GM21576 (cell line): ENCODE measurements around the gene VAV1.
"Not testable (repeated sequence)": the region's sequence is repeated elsewhere in the genome, so short reads cannot be mapped to it uniquely, and the experiment has no call there.

Source experiments
- ATAC-seq: cut with Tn5 transposase; IDR thresholded peaks from one replicate; pipeline ENCODE4 v1.9.1; 2021; ENCODE audit warnings: mild to moderate bottlenecking, moderate library complexity; ENCODE audit not compliant: unreplicated experiment

VAV1 gene

DNA sequence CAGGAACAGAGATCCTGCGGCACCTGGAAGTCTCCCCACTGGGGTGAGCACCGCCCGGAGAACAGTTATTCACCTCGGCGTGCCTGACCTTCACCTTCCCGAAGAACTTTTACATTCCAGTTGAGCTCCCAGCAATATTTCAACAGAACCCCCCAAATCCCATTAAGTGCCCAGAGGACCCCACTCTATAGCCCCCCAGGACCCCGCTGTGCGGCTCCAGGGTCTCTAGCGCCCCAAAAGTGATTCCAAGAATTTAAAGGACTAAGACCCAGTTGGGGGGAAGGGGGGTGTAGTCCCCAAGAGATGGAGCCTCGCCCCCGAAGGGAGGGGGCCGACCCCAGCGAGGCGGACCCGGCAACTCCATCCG is 35.6 kb upstream of the VAV1 start:
- no peak for ATAC-seq

DNA sequence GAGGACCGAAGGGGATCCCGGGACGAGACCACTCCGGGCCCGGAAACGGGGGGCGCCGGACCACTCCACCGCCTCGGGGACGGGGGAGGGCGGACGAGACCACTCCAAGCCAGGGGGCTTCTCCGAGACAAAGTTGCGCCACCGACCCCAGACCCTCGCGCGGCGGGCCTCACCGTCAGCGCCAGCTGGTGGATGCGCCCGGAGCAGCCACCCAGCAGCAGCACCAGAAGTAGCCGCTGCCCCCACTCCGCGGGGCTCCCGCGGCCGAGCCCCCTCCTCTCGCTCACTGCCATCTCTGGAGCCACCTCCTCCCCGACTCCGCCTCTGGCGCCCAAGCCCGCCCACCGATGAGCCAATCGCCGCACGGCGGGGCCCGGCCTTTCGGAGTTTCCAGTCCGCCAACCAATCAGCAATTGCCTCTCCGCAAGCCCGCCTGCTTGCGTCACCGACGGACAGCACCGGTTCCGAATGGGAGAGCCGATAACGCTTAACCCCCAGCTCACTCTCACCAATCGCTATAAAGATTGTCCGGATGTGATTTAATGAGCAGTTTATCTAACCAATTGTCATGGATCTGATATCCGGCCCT is 35.1 kb upstream of the VAV1 start, which contains the start of gene GPR108:
GPR108 (minus strand) TSS at position 297 of the 589 bp plus-strand sequence; CDS start at position 293, 4 bp downstream.
- peak; percentile 51 for ATAC-seq

DNA sequence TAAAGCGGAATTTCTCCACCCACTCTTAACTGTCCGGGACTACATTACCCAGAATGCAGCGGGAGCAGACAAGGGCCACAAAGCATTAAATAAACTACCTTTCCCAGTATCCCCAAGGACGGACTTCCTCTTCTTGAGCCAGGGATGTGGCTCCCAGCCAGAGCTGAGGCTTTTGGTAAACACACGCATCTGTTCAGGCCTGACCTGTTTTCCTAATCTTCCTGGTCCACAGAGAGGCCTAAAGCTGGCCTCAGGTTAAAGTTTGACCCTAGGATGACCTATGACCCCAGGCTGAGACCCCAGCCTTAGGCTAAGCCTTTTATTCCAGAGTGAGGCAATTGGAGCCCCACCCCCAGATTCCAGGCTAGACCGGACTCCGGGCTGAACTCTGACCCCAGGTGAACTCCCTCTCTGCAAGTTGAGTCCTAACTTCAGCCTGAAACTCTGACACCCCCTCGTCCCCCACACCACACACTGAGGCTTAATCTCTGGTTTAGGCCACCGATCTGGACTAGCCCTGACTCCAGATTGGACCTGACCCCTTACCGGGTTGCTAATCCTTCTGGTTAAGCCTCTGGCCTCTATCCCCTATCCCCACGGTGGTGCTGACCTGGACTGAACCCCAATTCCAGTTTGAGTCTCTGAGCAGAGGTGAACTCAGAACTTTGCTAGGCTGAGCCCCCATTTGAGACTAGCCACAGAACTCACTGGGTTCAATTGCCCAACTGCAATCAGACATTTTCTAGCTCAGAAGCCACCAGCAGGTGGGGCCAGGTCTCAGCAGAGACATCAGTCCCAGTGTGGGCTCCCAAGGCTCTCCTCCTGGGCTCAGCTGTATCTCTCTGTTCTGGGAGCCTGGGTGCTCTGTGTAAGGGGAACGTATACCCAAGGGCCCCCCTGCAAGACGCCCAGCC is 34.4 kb upstream of the VAV1 start:
- ATAC-seq = peak; percentile 1

DNA sequence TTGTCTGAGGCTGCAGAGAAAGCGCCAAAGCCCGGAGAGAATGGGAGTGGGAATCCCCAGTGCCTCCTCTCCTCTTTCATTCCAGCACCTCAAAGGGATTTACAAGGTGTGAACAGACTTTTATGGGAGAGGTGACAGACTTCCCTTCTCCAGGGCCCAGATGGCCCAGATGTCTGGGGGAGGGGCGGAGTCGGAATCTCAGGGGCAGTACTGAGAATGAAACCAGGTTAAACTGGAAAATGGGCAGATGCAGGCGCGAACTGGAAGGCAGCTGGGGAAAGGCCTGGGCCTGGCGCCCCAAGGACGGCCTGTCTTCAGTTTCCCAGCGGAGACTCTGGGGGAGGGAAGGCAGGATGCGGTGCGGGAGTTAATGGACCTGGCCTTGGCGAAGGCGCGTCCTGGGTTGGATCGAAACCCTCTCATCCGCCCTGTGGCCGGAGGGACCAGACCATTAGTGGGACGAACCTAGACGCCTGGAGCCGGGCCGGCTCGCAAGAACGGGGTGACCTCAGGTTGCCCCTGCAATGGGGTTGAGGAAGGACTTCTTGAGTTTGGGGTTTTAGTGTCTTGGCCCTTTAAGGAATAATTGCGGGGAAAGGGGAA is 33.6 kb upstream of the VAV1 start:
- no peak for ATAC-seq

DNA sequence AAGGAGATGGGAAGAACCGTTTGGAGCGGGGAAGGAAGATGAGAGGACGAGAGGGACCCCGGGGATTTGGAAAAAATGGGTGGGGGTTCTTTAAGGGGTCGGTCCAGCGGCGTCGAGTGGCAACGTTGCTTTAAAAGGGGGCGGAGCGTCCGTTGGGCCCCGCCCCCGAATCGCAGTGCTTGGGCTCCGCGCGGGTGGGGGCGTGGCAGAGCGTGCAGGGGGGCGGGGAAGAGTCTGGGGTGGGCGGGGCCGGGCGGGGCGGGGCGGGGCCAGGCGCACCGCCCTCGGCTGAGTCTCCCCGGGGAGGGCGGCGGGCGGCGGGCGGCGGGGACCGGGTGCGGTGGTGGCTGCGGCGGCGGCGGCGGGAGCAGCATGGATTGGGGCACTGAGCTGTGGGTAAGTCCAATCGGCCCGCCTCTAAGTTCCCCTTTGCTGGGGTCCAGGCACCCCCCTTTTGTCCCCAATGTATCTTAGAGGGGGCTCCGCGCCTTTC is 33.1 kb upstream of the VAV1 start, which contains the start of gene TRIP10:
TRIP10 (plus strand) TSS at position 291 of the 493 bp plus-strand sequence; CDS start at position 373, 82 bp downstream.
- no peak for ATAC-seq

DNA sequence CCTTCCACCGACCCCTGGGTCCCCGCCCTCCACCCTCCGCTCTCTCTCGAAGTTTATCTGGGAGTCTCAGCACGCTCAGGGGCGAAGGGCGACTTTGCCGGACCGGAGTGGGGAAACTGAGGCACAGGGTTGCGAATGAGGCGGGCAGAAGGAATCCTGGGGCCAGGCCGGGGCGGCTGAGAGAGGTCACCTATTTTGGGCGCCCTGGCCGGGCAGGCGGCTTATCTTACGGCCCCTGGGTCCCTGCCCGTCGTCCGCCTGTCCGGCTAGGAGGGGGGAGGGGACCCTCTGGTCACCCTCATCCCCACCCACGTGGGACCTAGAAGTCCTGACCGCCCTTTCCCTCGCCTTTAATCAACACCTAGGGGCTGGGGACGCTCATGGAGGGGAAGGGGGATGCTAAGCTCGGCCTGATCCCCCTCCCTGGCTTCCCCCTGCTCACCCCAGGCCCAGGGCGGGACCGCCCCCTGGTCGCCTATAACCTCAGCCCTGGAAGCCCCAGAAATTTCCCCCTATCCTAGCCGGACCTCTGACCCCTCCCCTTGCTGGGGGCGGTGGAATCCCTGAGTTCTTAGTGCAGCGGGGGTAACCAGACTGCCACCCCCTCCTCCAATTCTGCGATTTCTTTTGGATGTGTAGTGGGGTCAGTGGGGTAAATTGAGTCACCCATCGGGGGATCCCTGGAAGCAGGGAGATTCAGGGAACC is 32.5 kb upstream of the VAV1 start:
- no peak for ATAC-seq

DNA sequence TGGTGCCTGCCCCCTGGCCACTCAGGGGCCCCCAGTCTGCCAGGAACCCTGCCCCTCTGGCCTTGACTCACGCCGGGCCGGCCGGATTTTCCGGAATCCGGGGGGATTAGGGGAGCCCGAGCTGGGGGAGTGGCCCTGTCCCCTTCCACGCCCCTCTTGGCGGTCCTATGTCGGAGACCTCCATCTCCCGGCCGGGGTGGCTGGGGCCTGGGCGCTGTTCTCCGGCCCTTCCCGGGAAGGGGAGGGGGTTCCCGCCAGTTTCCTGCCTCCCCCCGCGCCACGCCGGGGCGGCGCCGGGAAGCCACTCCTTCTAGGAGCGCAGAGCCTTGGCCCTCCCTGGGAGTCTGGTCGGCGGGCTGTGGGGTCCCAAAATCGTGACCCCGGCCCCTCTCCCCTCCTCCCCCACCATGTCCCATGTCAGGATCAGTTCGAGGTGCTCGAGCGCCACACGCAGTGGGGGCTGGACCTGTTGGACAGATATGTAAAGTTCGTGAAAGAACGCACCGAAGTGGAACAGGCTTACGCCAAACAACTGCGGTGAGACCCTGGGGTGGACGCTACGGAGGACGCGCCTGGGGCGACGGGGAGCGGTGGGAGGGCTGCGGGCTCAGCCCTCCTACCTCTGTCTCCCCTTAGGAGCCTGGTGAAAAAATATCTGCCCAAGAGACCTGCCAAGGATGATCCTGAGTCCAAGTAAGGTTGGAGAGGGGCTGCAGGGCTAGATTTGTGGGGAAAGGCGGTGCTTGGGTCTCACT is 31.7 kb upstream of the VAV1 start:
- no peak for ATAC-seq

DNA sequence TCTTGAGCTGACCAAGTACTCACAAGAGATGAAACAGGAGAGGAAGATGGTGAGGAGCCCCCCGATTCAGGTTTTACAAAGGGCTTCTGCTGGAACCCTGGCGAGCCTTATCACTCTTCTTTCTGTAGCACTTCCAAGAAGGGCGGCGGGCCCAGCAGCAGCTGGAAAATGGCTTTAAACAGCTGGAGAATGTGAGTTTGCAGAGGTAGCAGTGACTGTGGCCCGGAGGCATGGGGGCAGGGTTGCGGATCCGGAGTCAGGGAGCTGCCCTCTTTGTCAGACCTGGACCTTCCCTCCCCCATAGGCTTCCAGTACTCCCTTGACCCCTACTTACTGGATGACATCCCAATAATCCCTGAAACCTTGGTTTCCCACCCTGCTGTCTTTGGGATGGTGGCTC is 29.4 kb upstream of the VAV1 start:
- no peak for ATAC-seq

DNA sequence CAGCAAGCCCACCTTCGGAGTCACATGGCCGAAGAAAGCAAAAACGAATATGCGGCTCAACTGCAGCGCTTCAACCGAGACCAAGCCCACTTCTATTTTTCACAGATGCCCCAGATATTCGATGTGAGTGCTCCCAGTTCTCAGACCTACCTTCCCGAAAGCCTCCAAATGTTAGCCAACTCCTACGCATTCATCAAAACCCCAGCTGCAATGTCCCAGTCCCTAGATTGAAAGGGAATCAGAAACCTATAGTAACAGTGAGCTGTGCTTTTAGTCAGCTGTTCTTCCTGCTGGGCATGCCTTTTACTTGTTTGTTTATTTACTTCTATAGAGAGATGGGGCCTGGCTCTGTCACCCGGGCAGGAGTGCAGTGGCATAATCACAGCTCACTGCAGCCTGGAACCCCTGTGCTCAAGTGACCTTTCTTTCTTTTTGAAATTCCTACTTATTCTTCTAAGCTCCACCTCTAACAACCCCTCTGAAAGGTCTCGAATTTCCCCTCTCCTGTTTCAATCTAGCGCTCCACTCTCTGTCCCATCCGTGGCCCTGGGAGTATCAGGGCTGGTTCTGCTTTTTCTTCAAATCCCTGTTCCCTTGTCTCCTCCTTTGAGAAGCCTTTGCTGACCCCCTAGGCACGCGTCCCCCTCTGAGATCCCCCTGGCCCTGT is 28.7 kb upstream of the VAV1 start:
- ATAC-seq = no peak

DNA sequence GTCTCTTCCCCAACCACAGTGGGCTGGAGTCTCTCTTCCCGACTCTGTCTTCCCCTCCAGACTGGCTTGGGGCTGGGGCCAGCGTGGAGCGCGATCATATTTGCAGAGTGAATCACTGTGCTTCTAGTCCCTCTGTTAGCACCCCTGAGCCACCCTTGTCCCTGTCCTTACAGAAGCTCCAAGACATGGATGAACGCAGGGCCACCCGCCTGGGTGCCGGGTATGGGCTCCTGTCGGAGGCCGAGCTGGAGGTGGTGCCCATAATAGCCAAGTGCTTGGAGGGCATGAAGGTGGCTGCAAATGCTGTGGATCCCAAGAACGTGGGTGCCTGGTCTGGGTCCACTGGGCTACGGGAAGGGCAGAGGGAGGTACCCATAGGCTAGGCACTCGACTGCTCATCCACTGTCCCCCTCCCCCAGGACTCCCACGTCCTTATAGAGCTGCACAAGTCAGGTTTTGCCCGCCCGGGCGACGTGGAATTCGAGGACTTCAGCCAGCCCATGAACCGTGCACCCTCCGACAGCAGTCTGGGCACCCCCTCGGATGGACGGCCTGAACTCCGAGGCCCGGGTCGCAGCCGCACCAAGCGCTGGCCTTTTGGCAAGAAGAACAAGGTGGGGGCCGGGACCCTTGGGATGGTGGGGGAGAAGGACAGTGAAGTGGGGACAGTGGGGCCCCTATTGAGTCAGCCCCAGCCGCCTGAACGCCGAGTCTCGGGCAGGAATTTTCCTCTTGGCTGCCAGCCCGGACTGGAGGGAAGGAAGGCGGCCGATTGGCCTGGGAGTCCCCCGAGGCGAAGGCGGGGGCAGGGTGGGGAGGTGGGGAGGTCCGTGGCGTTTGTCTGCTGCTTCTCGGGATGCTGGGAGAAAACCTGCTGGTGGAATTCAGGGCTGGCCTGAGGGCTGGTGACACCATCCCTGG is 27.9 kb upstream of the VAV1 start:
- ATAC-seq = no peak

DNA sequence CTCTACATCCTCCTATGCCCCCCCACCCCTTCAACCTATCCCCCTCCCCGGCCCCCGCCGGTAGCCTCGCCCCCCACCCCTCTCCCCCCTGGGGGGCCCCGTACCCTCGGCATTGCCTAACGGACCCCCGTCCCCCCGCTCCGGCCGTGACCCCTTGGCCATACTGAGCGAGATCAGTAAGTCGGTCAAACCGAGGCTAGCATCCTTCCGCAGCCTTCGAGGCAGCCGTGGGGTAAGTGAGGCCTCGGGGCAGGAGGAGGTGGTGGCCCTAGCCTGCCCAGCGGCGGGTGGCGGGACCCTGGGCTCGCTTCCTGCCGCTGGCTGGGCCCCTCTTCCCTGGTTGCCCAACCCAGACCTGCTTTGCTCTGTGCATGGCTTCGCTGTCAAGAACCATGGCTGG is 26.5 kb upstream of the VAV1 start:
- ATAC-seq = no peak

DNA sequence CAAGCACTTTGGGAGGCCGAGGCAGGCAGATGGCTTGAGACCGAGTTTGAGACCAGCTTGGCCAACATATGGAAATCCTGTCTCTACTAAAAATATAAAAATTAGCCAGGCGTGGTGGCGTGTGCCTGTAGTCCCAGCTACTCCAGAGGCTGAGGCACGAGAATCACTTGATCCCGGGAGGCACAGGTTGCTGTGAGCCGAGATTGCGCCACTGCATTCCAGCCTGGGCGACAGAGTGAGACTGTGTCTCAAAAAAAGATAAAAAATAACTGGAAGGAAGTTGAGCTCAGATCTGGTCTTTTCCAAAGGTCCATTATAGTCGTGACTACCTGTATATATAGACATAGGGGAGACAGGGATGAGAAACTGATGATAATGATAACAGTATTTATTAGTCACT is 24.0 kb upstream of the VAV1 start:
- not testable (repeated sequence) for ATAC-seq

DNA sequence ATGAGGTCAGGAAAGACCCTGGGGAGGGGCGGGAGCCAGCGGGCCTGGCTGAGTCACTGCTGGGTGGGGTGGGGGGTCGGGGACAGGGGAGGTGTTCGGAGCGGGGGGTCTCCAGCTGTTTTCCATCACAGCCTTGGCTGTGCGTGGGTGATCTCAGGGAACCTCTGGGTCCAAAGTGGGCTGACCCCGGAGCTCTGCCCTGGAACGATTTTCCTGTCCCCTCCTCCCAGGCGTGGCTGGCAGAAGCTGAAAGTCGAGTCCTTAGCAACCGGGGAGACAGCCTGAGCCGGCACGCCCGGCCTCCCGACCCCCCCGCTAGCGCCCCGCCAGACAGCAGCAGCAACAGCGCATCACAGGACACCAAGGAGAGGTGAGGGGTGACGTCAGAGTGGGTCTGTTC is 22.4 kb upstream of the VAV1 start:
- no peak for ATAC-seq

DNA sequence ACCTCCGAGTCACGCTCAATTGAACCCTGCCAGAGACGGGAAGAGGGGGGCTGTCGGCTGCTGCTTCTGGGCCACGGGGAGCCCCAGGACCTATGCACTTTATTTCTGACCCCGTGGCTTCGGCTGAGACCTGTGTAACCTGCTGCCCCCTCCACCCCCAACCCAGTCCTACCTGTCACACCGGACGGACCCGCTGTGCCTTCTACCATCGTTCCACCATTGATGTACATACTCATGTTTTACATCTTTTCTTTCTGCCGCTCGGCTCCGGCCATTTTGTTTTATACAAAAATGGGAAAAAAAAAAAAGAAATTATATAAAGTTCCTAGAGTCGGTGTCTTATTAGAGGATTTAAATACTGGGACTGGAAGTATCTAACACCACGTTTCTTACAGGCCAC is 21.3 kb upstream of the VAV1 start:
- ATAC-seq = no peak

DNA sequence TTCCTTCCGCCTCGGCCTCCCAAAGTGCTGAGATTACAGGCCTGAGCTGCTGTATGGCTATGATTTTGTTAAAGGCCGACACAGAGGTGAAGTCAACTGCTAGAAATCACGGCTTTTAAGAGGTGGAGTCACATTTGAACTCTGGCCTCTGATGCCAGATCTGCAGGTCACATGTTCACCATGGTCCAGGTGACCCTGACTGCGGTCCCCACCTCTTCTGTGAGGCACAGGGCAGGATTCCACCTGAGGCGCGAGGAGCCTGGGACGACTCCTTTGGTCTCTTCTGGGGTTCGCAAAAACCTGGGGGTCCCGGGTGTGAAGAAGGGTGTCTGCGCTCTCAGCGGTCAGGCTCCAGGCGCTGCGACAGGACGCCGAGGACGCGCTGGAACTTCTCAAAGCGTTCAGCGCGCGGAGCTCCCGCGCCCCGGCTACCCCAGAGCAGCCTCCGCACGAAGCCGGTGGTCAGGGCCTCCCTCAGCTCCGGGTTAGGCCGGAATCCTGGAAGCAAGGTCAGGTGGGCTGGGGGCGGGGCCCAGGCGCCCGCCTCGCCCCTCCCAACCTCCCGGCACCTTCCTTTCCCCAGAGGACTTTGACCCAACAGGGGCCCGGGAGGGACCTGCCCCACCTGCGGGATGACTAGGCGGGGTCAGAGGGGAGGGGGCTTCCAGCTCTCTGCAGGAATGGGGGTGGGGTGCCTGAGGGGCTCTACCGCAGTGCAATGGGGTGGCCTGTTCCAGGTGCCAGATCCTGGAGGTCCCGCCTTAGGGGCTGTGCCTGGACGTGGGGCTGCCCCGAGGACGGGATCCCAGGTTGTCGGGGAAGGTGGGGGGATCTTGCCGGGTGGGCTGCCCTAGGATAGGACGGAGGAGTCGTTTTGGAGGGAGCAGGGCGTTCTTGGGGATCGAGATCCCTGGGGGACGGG is 20.0 kb upstream of the VAV1 start:
- no peak for ATAC-seq

DNA sequence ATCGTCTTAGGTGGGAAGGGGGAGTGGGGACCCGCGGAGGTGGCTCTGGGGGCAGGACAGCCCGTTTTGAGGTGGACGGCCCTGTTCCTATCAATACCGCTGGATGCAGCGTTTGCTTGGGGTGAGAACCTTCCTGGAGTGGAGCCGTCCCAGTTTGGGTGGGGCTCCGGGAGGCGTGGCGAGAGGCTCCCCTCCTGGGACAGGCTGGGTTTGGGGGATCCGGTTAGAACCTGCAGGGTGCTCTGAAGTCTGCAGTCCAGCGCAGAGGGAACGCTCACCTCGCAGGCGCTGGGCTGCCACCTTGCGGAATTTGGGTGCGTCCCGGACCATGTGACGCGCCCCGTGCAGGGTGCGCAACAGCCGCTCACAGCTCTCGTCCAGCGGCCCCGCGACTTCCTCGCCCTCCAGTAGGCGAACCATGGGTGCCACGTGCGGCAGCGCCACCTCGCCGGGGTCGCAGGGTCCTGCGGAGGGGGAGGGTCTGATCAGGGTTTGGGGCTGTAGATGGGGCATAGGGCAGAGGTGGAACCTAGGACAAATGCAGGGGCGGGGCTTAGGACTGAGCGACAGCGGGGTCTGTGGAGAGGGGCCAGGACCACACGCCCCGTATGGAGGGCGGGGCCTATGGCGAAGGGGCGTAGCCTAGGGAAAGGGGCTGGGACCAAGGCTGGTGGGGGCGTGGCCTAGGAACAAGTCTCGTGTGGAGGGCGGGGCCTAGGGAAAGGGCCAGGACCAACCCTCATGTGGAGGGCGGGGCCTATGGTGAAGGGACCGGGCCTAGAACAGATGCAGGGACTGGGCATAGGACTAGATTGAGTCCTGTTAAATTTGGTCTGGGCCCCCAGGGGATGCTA is 19.1 kb upstream of the VAV1 start:
- peak; percentile 73 for ATAC-seq

DNA sequence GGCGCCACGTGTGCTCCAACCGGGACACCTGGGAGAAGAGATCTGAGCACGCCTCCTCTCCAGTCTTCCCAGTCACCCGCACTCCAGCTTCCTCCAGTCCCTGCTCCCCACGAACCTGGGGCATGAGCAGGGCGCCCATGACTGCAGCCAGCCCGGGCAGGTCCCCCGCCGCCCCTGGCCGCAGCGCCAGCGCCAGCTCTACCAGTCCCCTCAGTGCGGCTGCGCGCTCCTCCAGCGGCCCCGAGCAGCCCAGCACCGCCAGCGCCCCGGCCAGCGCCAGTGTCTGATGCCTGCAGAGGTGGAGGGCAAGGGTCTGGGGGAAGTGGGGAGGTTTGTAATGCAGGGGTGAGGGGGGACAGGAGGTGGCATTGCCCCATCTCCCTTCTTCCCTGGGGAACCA is 18.4 kb upstream of the VAV1 start:
- ATAC-seq = no peak
